Smooth muscle cell (in vitro differentiated cells): ENCODE data around the gene GRK5. TPM values are rescaled to one million over a fixed set of nuclear protein-coding genes. Genes with fewer than 3 reads are reported as not detected.

ENCODE experiments used
- DNase-seq: peaks from one replicate; lab custom pipeline; 2025; ENCODE audit not compliant: unreplicated experiment; lab: John Stamatoyannopoulos, UW
- H2AFZ ChIP-seq: fragments of 200-600 bp; sonication (generic); 2 replicates; pipeline ENCODE4 v1.6.0; 2016; ENCODE audit warnings: antibody characterized with exemption, low read depth, mild to moderate bottlenecking
- H3F3A ChIP-seq: fragments of 200-600 bp; sonication (generic); 2 replicates; pipeline ENCODE4 v1.6.0; 2017; ENCODE audit warnings: antibody characterized with exemption, low read depth
- H3K27ac ChIP-seq: fragments of 200-600 bp; sonication (generic); 2 replicates; pipeline ENCODE4 v1.5.1; 2016; ENCODE audit warnings: low read depth, mild to moderate bottlenecking
- H3K27me3 ChIP-seq: fragments of 200-600 bp; sonication (generic); 2 replicates; pipeline ENCODE4 v1.6.1; 2016; ENCODE audit warnings: low read depth, mild to moderate bottlenecking
- H3K36me3 ChIP-seq: fragments of 200-600 bp; sonication (generic); 2 replicates; pipeline ENCODE4 v1.5.1; 2016; ENCODE audit warnings: low read depth
- H3K4me1 ChIP-seq: fragments of 200-600 bp; sonication (generic); 2 replicates; pipeline ENCODE4 v1.5.1; 2016; ENCODE audit warnings: low read depth
- H3K4me2 ChIP-seq: fragments of 200-600 bp; sonication (generic); 2 replicates; pipeline ENCODE4 v1.6.0; 2016; ENCODE audit warnings: mild to moderate bottlenecking
- H3K4me3 ChIP-seq: fragments of 200-600 bp; sonication (generic); 2 replicates; pipeline ENCODE4 v1.5.1; 2016; ENCODE audit warnings: mild to moderate bottlenecking
- H3K79me2 ChIP-seq: fragments of 200-600 bp; sonication (generic); 2 replicates; pipeline ENCODE4 v1.6.0; 2016; ENCODE audit warnings: low read depth, mild to moderate bottlenecking
- H3K9ac ChIP-seq: fragments of 200-600 bp; sonication (generic); 2 replicates; pipeline ENCODE4 v1.6.0; 2016; ENCODE audit warnings: low read depth
- H3K9me3 ChIP-seq: fragments of 200-600 bp; sonication (generic); replicated peaks from 2 replicates; pipeline ENCODE4 v1.5.1; 2016; ENCODE audit warnings: low read depth
- H4K20me1 ChIP-seq: fragments of 200-600 bp; sonication (generic); 2 replicates; pipeline ENCODE4 v1.6.0; 2016; ENCODE audit warnings: low read depth
- CTCF ChIP-seq: fragments of 200-600 bp; sonication (generic); IDR thresholded peaks from 2 replicates; pipeline ENCODE4 v1.5.1; 2017; ENCODE audit warnings: borderline replicate concordance, mild to moderate bottlenecking, antibody characterized with exemption; ENCODE audit not compliant: insufficient read depth, poor library complexity, severe bottlenecking
- WGBS: methylation state at CpG from one replicate; pipeline ENCODE4 v1.1.7; 2016; ENCODE audit warnings: low lambda C conversion rate; 5-methylcytosine and 5-hydroxymethylcytosine counted together
- polyA plus RNA-seq: library from polyadenylated mRNA; unstranded; fragments of >200 nt; fragmentation: Nextera tagmentation; extraction: Ambion mirVana; gene quantifications from 2 replicates; pipeline ENCODE4 v1.2.1, GENCODE V29; 2016
- total RNA-seq: library from RNA; depleted of rRNA; stranded (reverse); fragments of >200 nt; gene quantifications from 2 replicates; pipeline ENCODE4 v1.2.3, GENCODE V29; 2014

The GRK5 gene
- total RNA-seq = 5.2 and 7.0 TPM in 2 replicates
- polyA plus RNA-seq = 4.4 and 5.0 TPM in 2 replicates

- no peaks in the 10 kb centered on the region for H3K36me3 ChIP-seq
- H3K9me3 ChIP-seq = no peaks in the 10 kb centered on the region
- peaks cover 25% of the 10 kb centered on the region for H3K79me2 ChIP-seq
- under 1% methylated on average over 30 of the region's 34 CpGs for WGBS
- H3K4me2 ChIP-seq = peak within 1 kb of the TSS; percentile 83
- DNase-seq = peak; percentile 90
- H3K4me3 ChIP-seq = peak within 1 kb of the TSS; percentile 86
- peak within 1 kb of the TSS; percentile 91 for H3K27ac ChIP-seq
- no peaks in the 10 kb centered on the region for H4K20me1 ChIP-seq
- peak within 1 kb of the TSS; percentile 73 for H3K9ac ChIP-seq
- peaks cover 52% of the 10 kb centered on the region for H3K4me1 ChIP-seq
- no peak for TF ChIP-seq CTCF
- peaks cover 10% of the 10 kb centered on the region for H3F3A ChIP-seq
- H3K27me3 ChIP-seq = no peaks in the 10 kb centered on the region
- peak within 1 kb of the TSS; percentile 83 for H2AFZ ChIP-seq
Measured at GRCh38 chr10:119207366-119207666, at the start of gene GRK5. Gene GRK5, plus strand, starts transcription at chr10:119207571. Its CDS starts 347 bp downstream, at chr10:119207918.

- H3K9ac ChIP-seq = no peak overlapping the region
- H3K27ac ChIP-seq = no peak overlapping the region
- WGBS = 89% methylated on average over 8 of the region's 8 CpGs
- no peak overlapping the region for H2AFZ ChIP-seq
- H3K9me3 ChIP-seq = no peaks in the 10 kb centered on the region
- H3K4me2 ChIP-seq = no peak overlapping the region
- no peak overlapping the region for H3K4me3 ChIP-seq
- H3F3A ChIP-seq = no peaks in the 10 kb centered on the region
- peaks cover 3% of the 10 kb centered on the region for H3K36me3 ChIP-seq
- no peak for DNase-seq
- no peaks in the 10 kb centered on the region for H3K79me2 ChIP-seq
- no peaks in the 10 kb centered on the region for H3K27me3 ChIP-seq
- H4K20me1 ChIP-seq = no peaks in the 10 kb centered on the region
- H3K4me1 ChIP-seq = no peaks in the 10 kb centered on the region
- TF ChIP-seq CTCF = no peak
Measured at GRCh38 chr10:119159332-119159731, 48.0 kb upstream of the GRK5 start.

DNA sequence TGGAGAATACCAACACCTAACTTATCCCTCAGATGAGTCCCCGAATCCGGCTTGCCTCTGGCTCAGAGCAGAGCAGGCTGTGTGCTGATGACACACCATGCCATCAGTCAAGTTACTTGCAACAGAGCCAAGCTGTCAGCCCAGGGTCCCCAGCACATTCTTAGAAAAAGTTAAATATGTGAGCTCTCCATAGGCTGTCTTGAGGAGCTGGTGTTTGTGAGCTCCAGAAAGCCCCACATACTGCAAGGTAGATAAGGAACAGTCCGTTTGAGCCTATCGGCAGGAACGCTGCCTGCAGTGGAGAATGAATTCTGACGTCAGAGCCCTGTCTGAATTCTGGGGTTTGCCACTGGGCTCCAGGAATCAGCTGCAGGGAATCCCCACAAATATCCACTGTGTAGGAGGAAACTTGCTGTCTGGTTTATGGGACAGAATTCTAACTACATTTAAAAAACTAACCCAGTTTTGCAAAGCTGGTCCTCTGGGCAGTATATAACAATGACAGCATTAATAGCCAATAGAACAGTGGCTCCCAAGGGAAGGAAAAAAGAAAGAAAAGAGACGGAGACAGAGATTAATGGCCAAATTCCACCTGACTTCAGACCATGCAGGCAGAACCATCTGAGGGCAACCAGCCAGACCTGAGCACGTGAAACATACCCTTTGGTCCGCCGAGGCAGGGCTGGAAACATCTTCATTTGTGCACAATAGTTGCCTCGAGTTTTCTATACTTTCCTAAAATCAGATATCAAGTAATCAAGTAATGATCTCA, 45.5 kb upstream of the GRK5 start:
- no peak for TF ChIP-seq CTCF
- Histone ChIP-seq H2AFZ (no peak overlapping the region), H4K20me1 (no peaks in the 10 kb centered on the region), H3K79me2 (no peaks in the 10 kb centered on the region), H3K9me3 (no peaks in the 10 kb centered on the region), H3K4me2 (no peak overlapping the region), H3K9ac (no peak overlapping the region), H3K36me3 (no peaks in the 10 kb centered on the region), H3K4me3 (no peak overlapping the region), H3K27ac (peak overlapping the region; percentile 15), H3F3A (no peaks in the 10 kb centered on the region), H3K27me3 (no peaks in the 10 kb centered on the region), H3K4me1 (peaks cover 4% of the 10 kb centered on the region)
- 80% methylated on average over 11 of the region's 11 CpGs for WGBS
- DNase-seq = no peak
